CD4-positive, alpha-beta T cell treated with Interleukin-15 for 4 hours (primary cell): ENCODE results near the gene DGKB.
A peak's percentile ranks its signal among the peaks of the same experiment; 100 is the strongest.

Experiments used
- DNase-seq: peaks from one replicate; pipeline ENCODE4 v3.0.0-alpha.2; 2020; ENCODE audit warnings: low spot score

The DGKB gene

DNA sequence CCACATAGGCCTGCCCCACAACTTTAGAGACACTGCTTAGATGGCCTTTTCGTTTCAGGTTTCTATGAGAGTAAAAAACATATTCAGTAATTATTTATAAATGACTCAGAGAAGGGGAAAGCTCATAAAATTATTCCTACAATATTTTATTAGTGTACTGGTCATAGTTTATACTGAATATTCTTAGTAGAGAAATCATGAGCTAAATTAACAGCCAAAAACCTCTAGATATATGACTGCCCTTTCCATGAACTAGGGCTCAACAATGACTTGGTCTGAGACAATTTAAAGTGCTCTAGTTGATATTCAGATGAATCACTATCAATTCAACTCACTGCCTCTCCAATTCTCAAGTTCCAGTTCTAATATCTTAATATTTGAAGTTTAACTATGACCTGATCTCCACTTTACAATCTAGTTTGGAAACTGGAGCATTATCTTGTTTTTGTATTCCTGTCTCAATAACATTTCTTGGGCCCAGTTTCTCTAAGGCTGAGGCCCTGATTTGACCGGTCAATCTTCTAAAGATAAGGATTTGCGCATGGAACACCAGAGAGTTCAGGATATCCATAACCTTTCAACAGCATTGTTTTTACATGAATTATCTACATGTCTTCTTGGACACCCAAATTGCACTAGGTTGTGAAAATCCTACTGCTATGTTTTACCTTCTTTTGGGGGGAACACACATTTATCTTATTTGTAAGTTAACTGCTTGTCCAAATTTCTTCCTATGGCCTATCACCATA is 141.6 kb downstream of the DGKB start:
- no peak for DNase-seq

DNA sequence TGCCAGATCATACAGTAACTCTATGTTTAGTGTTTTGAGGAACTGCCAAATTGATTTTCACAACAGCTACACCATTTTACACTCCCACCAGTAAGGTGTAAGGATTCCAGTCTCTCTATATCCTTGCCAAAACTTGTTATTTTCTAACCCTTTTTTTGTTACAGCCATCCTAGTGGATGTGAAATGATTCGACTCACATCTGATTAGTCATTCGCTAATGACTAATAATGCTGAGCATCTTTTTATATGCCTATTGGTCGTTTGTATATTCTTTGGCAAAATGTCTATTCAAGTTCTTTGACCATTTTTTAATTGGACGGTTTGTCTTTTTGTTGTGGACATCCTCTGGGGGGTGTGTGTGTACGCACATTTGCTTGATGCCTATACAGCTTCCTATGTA is 142.8 kb downstream of the DGKB start:
- DNase-seq, result no peak

DNA sequence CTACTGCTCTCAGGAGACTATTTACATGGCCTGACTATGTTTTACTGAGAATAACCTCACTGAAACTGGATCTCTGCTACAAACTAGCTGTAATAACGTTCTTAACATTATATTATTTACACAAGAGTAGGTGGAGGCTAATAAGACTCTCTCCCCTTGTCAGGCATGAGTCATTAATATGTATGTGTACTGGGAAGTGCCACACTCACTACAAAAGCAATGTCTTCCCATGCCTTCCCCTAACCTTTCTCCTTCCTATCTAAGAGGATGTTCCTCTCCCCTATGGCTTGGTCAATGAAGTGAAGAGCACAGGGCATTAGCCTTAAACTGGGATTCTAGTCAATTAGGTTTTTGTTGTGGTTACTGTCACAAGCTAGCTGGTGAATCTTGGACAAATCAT is 147.9 kb downstream of the DGKB start:
- no peak for DNase-seq

DNA sequence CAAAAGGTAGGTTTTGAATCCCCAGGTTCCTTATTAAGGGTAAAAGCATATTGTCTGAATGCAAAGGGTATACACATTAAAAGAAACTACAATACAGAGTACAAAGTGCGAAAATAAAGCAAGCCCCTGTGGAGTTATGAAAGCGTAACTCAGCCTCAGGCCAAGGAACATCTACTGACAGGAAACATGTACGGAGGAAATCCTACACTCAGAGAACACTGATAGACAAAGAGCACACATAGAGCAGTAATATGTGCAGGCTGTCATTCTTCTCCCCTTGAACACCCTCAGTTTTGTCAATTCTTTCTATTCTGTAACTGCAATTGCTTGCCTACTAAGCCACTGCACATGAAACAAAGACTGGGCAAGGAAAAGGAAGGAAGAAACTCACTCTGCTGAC is 150.2 kb downstream of the DGKB start:
- DNase-seq, result no peak

DNA sequence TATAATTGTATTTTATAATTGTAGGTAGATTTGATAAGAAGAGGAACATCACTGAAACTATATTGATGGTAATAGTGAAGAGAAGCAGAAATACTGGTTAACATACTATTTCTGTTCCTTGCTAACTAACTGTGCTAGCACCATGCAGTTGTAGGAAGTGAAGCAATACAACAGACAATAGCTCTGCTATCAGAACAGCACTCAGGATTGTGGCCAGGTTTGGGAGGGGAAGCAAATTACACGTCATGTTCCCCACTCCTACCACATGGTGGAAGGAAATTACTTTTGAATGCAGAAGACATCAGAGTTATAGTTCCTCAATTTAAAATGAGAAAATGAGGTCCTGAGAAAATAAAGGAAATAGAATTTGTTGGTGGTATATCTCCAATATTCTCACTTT is 151.1 kb downstream of the DGKB start:
- DNase-seq, result no peak

DNA sequence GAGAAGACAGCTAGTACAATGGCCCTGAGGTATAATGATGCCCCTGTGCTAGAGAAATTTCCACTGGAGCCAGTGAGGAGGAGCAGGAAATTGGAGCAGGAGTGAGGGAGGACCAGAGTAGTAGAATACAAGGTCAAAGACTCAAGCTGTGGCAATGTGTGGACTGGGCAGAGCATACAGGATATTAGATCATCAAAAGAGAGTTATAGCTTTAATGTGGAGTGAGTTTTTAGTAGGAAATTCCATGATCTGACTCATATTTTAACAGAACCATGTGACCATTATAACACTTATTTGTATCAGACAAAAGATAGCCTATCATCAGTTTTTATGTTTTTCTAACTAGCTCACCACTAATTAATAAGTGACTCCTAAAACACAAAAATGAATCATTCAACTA is 154.1 kb downstream of the DGKB start:
- no peak for DNase-seq

DNA sequence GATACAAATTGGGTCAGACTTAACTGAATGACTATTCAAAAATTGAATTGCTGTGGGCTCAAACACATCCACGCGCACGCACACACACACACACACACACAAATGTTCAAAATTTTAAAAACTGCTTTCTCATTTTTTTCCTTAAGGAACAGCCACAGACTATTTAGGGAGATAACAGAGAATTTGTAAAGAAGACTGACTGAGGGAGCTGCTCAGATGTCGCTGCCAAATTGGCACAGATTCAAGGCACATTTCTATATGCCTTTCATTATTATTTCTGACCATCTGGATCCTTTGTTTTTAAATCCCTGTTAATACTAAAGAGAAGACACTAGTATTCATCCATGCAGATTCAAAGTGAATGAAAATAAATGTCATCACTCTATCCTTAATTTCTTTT is 154.8 kb downstream of the DGKB start:
- DNase-seq, result no peak

DNA sequence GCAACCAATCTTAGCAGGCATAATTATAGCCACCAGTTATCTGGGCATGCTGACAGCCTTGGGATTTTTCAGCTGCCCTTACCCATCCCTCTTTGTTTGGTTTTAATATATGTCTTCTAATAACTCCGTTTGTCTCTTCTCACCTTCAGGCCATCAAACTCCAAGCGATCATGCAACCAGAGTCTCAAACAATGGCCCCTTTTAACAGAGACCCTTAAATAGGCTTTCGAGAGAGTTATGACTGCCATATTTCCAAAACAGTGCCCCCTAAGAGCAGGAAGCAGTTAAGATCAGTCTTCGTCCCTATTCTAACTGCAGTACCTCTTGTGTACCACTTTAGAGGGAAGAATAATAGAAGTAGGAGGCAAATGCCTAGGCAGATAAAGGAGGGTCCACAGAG is 157.5 kb downstream of the DGKB start:
- DNase-seq, result no peak

DNA sequence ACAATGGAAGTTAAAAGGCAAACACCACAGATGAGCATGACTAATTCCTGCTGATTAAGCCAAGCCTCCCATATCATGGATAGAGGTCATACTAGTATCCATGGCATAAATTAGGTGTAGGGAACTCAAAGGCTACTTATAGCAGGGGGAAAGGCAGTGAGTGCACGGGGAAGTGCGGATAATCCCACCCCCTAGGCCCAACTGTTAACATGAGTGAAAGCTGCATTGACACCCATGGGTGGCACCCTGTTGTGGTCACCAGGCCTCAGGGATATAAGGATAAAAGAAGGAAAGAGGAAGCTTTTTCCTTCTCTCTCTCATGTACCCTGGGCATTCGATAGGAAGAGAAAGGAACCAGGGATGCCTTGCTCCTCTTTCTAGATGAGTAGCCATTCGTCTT is 161.9 kb downstream of the DGKB start:
- DNase-seq, result no peak

DNA sequence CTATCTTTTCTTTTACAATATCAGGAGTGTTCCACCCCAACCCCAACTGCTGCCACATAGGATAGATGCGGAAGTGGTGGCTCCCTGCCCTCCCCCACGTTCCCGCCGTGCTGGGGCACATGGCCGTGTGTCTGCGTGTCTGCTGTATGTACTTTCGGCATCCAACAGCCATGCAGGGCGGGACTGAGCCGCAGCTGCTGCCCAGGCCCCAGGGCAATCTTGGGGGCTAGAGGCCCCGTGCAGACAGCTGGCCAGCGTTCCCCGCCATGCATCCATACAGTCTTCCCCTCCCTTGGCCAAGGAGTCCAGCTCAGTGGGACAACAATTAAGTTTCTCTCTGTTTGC is 162.7 kb downstream of the DGKB start:
- DNase-seq, result no peak

DNA sequence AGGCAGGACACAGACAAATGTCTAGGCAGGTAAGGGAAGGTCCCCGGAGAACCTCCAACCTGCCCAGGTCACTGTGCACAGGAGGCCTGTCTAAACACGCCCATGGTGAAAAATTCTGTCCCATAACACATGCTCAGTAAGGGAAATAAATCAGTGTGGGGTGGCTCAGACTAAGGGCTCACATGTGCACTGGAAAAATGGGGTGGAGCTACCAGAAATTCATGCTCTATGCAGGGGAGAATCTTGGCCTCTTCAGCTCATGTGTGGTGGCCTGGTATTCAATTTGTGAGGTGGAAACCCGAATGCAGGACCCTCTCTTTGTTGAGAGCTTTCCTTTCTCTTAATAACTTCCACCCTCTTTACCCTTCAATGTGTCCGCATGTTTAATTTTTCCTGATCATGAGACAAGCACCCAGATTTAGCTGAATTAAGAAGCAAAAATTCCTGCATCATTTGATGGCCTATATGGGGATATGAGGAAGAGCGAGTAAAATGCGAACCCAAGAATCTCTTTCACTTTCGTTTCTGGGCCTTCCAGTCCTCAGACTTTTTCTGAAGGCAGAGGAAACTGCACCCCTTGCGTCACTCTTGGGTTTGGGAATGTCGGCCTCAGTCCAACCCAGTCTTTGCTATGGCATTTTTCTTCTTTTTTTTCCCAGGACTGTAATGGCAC is 163.2 kb downstream of the DGKB start:
- DNase-seq, result no peak

DNA sequence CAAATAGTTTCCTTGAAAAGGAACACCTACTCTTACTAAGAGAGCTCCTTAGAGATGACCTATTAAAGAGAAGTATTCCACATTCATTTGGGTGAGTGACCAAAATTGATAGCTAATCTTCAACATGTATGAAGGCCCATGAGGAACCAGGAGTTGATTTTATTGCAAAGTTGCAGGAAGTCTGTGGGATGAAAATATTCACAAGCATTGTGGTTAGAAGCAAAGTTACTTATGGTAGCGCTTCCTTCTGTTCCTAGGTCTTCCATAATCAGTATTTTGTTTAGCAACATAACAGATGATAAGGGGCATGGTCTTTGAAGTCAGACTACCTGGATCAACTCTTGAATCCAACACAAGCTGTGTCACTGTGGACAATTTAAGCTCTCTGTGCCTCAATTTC is 164.5 kb downstream of the DGKB start:
- DNase-seq, result no peak

DNA sequence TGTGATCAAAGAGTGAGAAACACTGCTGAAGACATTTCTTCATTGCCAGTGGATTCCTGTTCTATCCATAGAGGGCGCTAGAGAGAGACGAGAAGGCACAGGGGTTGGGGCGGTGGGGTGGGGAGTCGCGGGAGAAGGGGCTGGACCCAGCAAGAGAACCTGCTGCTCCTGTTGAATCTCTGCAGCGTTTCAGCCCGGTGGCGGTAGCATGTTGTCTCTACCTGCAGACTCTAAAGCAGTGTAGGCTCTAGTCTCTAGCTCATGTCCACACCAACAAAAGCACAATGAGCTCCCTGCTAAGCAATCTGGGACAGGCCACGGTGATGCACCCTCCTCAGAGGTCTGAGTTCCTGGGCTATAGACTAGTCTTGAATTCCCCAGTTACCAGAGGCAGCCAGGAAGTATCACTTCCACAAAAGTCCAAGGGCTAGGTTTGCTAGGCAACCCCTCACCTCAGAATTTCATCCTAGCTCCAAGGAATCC is 167.7 kb downstream of the DGKB start:
- DNase-seq, result no peak

DNA sequence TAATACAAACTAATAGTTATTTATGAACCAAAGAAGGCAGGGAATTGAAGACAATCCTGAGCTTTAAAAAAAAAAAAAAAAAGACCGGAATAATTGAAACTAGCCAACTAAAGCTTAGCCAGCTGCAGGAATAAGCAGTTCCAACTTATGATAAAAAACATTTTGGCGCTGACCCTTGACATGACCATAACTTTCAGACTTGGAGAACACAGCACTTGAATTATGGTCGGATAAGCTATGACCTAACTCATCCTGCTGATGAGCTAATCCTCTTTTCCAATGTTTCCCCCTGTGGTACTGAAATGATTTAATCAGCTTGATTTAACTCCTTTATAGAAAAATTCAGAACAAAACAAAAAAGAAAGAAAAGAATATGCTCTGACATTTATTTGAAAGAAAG is 181.8 kb downstream of the DGKB start:
- DNase-seq, result no peak

DNA sequence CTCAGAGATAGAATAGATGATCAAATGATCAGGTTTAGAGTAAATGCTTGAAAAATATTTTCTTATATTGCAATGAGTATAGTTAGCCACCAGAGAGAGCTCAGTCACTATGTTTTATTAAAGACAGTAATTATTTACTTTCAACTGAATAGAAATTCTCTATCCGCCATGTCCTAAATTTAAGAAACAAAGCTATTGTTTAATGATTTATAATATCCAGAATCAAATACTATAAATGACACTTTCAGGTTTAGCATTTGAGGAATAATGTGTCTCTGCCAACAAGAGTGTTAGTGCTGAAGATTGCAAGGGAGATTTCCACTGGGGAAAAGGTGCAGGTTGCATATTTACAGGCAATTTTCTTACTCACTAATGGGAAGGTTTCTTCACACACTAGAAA is 184.7 kb downstream of the DGKB start:
- DNase-seq, result no peak

DNA sequence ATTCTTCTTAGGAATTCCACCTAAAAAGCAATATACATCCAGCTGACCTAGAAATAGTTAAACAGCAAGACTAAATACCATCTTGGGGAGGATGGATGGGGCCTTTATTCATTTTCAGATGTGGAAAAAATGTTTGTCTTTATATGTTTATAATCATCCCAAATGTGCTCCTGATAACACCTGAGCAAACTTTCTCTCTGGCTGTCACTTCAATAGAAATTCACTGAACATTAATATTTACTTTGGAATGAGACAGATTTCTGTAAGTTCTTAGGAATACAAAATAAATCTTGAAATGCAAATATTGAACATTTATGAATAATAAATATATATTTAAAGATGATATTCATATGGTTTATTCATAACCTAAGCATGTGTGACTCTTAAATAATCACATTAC is 185.4 kb downstream of the DGKB start:
- DNase-seq, result no peak

DNA sequence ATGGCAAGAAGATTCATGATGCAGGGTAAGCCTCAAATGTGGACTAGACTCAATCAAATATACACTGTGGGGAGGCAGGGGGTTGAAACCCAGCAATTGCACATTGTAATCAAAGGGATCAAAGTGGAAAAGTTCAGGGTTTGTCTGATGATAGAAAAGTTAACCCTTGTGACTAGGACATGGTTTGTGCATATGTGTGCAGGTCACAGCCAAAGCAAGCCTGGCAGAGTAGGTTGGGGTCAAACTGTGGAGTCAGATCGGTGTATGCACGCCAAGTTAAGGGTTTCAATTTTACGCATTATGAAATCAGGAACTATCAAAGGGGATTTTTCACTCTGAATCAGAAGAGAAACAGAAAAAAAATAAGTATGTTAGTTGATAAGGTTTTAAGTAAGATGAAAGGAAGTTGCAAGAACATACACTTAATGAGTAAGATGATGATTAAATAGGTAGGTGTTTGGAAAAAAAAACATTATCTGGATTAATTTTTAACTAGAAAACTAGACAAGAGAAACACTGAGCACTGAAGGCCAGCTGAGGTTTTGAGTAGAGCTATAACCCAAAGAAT is 188.3 kb downstream of the DGKB start:
- no peak for DNase-seq

DNA sequence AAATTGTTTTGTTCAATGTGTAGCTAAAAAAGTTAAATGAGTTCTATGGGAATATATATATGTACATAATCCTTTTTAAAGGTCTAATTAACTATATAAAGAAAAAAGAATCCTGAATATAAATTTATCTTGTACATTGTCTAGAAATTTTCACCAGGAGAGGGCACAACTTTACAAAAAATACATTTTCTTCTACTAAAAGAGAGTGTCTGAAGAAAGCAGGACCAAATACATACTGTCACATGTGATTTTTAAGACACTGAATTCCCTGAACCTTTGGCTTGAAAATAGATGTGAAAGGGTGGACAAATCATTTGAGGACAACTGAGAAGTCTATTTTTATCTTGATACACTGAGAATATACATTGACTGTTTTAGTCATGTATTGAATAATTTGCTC is 204.3 kb downstream of the DGKB start:
- no peak for DNase-seq

DNA sequence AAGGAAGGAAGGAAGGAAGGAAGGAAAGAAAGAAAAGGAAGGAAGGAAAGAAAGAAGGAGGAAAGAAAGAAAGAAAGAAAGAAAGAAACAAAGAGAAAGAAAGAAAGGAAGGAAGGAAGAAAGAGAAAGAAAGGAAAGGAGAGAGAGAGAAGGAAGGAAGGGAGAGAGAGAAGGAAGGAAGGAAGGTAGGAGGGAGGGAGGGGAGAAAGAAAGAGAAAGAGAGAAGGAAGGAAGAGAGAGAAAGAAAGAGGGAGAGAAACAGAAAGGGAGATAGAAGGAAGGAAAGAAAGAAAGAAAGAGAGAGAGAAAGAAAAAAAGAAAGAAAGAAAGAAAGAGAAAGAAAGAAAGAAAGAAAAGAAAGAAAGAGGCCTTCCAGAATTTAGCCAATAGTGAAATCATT is 204.9 kb downstream of the DGKB start:
- DNase-seq, result no peak

DNA sequence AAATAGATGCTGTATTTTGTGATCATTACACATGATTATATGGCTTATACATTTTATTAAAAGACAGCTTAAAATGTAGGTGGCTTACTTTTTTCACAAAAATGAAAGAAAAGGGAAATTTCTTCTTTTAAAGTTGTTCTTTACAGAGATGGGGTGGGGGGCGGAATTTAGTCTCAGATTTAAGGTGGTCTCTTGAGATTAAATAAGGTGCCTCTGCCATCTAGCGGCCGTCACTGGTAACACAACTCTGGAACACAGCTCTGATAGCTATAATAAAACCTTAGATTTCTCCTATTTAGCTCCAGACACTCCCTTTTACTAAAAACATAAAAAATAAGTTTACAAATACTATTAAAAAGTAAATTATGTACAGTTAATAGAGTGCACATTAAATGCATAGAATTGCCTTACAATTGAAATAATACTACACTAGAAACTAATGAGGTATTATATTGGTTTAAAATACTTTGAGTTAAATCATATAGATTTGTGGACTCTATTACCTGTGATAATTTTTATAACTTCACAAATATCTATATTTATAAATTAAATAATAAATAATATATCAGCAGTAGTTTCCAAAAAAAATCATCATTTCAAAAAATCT is 210.9 kb downstream of the DGKB start:
- DNase-seq, result peak; percentile 42

DNA sequence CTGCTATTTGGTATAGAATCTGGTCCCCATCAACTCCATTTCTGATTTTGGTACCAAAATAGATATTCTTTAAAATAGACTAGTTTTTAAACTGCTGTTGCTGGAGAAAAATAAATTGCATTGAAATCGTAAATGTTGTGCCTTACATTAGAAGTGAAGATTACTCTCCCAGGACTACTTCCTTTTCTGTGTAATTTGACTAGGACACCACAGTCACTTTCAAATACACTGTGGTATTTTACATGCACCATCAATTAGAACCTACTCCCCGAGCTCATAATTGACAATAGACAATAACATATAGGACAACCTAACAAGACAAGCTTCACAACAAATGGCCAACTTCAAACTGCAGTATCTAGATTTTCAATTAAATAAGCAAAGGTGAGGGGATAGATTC is 211.5 kb downstream of the DGKB start:
- no peak for DNase-seq

DNA sequence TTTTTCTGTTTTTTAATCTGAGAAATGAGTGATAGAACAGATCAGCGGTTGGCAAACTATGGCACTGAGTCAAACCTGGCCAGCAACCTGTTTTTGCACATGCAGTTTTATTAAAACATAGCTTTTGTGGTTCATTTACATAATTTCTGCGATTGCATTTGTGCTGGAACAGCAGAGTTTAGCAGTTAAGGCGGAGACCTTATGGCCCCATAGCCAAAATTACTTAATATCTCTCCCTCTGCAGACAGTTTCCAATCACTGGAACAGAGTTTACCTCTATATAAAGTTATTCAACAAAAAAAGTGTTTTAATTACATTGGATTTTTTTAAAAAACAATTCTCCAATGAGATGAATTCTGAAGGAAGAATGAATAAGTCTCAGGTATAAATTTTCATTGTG is 212.1 kb downstream of the DGKB start:
- DNase-seq, result no peak

DNA sequence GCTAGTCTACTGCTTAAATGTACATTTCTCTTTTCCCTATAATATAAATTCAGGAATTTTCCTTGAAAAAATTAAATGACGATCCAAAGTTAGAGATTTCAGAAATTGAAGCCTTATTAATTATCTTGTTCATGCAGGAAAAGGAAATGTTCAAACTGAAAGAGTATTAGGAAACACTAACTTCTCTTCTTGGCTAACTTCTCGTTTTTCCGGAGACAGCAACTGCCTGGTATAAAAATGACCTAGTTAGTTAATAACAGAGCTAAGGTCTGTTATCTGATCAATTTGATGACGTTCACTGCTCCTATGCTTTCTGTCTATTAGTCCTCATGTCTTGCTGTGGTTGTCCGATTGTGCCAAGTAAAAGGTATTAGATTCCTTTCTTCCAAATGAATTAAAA is 212.5 kb downstream of the DGKB start:
- DNase-seq, result no peak
